Measurements from ENCODE around the gene MACO1.

The MACO1 gene

GRCh38 chr1:25536124-25536523 lies 105.4 kb downstream of the MACO1 start:
- peaks cover 1% of the 10 kb centered on the region for H3K27me3 ChIP-seq (replicated peaks; ENCODE audit: control insufficient read depth, insufficient read depth, low read length)
- H3K36me3 ChIP-seq (ENCODE audit: control insufficient read depth, insufficient read depth, low read length), result no peaks in the 10 kb centered on the region
- no peak overlapping the region for H3K4me3 ChIP-seq (replicated peaks; ENCODE audit: low read depth, low read length)
- TF ChIP-seq CTCF (IDR thresholded peaks at IDR 0.05; ENCODE audit: insufficient read depth, low read length, poor library complexity, severe bottlenecking), result no peak
- no peak for DNase-seq (ENCODE audit: extremely low read depth, insufficient read length)

GRCh38 chr1:25537153-25537831 lies 106.6 kb downstream of the MACO1 start:
- no peak overlapping the region for H3K4me3 ChIP-seq (replicated peaks; ENCODE audit: low read depth, low read length)
- no peaks in the 10 kb centered on the region; the same call in 1 of the 2 replicates for H3K27me3 ChIP-seq (replicated peaks; ENCODE audit: control insufficient read depth, insufficient read depth, low read length)
- no peaks in the 10 kb centered on the region for H3K36me3 ChIP-seq (ENCODE audit: control insufficient read depth, insufficient read depth, low read length)
- DNase-seq (ENCODE audit: extremely low read depth, insufficient read length), result no peak
- no peak for TF ChIP-seq CTCF (IDR thresholded peaks at IDR 0.05; ENCODE audit: insufficient read depth, low read length, poor library complexity, severe bottlenecking)

DNA sequence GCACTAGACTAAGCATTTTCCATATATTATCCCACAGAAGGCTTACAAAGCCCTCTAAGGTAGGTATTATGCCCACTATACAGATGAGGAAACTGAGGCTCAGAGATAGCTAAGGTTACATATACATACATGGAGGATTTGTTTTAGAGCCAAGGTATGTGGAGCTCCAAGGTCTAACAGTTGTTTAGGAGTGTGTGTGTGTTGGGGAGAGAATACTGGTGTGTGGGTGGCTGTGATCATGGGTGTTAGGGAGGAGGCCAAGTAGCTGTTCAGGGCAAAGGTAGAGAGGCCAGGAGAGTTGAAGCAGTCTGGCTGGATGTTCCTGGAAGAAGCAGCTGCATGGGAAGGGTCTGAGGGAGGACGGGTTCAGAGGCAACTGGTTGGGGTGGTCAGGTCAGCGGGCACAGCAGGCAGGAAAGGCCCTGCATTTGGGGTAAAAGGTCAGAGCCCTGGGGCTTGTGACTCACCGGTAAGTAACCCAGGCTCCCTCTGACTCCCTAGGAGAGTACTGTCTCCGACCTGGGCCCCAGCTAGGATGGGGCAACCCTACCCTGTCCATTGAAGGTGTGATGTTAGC lies 107.6 kb downstream of the MACO1 start:
- Histone ChIP-seq H3K36me3 (ENCODE audit: control insufficient read depth, insufficient read depth, low read length) (no peaks in the 10 kb centered on the region), H3K4me3 (replicated peaks; ENCODE audit: low read depth, low read length) (no peak overlapping the region), H3K27me3 (replicated peaks; ENCODE audit: control insufficient read depth, insufficient read depth, low read length) (no peaks in the 10 kb centered on the region; the same call in 1 of the 2 replicates)
- DNase-seq (ENCODE audit: extremely low read depth, insufficient read length), result no peak
- no peak for TF ChIP-seq CTCF (IDR thresholded peaks at IDR 0.05; ENCODE audit: insufficient read depth, low read length, poor library complexity, severe bottlenecking)

DNA sequence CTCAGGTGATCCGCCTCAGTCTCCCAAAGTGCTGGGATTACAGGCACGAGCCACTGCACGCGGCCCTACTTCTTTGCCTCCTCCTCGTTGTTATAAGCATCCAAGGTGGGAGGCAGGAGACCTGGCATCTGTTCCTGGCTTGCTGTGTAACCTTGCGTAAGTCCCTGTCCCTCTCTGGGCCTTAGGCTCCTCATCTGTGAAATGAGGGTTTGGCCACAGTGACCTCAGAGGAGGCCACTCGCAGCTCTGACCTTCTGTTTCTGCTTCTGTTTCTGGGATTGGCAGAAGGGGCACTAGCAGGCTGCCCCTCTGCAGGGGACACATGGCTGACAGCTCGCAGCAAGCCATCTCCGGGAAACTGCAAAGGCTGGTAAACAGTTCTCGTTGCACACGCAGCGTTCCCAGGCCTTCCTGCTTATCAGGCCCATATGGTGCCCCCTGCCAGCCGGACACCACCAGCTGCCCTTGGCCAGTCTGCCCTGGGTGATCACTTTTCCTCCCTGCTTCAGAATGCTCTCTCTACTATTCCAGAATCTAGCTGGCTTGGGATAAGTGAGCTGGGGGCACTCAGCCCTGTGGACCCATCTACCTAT lies 110.1 kb downstream of the MACO1 start:
- Histone ChIP-seq H3K27me3 (replicated peaks; ENCODE audit: control insufficient read depth, insufficient read depth, low read length) (no peaks in the 10 kb centered on the region; the same call in 1 of the 2 replicates), H3K36me3 (ENCODE audit: control insufficient read depth, insufficient read depth, low read length) (no peaks in the 10 kb centered on the region), H3K4me3 (replicated peaks; ENCODE audit: low read depth, low read length) (no peak overlapping the region)
- DNase-seq (ENCODE audit: extremely low read depth, insufficient read length), result no peak
- no peak for TF ChIP-seq CTCF (IDR thresholded peaks at IDR 0.05; ENCODE audit: insufficient read depth, low read length, poor library complexity, severe bottlenecking)

- H3K36me3 ChIP-seq (ENCODE audit: control insufficient read depth, insufficient read depth, low read length), result no peaks in the 10 kb centered on the region
- no peaks in the 10 kb centered on the region; the same call in 1 of the 2 replicates for H3K27me3 ChIP-seq (replicated peaks; ENCODE audit: control insufficient read depth, insufficient read depth, low read length)
- no peak for TF ChIP-seq CTCF (IDR thresholded peaks at IDR 0.05; ENCODE audit: insufficient read depth, low read length, poor library complexity, severe bottlenecking)
- DNase-seq (ENCODE audit: extremely low read depth, insufficient read length), result no peak
- H3K4me3 ChIP-seq (replicated peaks; ENCODE audit: low read depth, low read length), result no peak overlapping the region
Measured at GRCh38 chr1:25541425-25541824, 110.7 kb downstream of the MACO1 start.
